Right renal pelvis (tissue), 4 donors: ENCODE results near the gene COL11A2. TPM values are rescaled to one million over a fixed set of nuclear protein-coding genes. Genes with fewer than 3 reads are reported as not detected.

Experiments
- DNase-seq, 4 donors: peaks; one replicate each; pipeline ENCODE4 v3.0.0-alpha.2; 2013; ENCODE audit warnings: low read depth in 4 of 4, low spot score in 3 of 4, missing footprints in 1 of 4
- polyA plus RNA-seq, 4 donors: library from polyadenylated mRNA; unstranded; fragments of 120-200 nt; gene quantifications; one replicate each; pipeline ENCODE4 v1.2.1, GENCODE V29; 2013; ENCODE audit not compliant: insufficient read length in 4 of 4

The COL11A2 gene
- polyA plus RNA-seq, 4 donors: 4.7 to 5.6 (median 5.4) TPM

DNA sequence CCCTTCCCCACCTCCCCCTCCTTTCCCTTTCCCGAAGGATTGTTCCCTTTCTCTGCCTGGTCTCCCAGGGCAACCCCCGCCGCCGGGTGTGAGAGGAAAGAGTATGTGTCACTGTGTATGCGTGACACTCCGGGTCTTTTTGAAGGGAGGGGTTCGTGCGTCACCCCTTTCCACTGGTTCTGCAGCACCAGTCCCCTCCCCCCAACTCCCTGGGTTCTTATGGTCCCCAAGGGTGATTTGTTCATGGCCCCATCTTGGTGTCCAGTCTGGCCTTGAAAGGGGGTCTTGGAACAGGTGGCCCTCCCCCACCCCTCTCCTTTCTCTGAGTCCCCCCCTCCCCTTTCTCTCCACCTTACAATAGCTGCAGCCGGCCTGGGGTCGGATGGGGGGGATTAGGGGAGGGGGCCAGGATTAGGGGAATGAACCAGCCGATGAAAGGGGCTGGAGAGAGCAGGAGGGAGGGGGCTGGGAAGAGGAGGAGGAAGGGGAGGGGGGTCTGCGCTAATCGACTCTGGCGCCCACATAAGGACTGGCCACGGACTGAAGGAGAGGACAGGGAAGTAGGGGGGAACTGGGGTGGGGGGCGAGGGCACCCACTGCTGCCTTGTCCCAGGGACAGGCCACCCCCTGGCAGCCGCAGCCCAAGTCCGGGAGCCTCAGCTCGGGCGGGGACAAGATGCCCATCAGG lies 14.7 kb upstream of the COL11A2 start:
- no peak for DNase-seq

DNA sequence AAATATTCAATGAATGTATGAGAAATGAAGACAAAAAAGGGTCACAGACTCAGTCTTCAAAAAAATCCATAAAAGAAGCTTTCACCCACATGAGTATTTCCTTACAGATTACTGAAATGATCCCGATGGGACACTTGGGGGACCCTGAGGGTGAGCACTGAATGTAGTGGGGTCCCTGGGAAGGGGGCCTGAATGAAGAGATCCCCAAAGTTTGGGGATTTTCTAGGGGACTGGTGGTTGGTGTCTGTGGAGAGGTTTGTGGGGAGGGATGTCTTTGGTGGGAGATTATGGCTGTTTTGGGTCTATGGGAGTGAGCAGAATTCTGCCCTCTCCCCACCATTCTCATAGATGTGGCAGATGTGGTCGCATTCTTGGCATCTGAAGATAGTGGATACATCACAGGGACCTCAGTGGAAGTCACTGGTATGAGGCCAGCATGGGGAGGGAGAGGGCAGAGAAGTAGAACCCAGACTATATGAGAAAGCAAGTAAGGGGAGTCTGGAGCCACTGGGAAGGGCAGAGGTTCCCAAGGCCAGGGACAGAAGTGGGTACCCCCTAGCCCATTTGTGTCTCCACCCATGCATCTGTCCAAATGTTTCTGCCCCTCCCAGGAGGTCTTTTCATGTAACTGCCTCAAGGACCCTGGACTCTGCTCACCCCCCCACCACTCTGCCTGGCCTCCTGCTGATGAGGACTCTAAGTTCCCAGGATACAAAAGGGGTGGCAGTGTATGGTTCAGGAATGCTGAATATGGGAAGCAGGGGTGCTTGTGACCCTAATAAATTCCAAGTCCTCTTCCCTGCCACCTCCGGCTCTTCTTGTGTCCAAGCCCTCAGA lies 14.0 kb upstream of the COL11A2 start:
- DNase-seq: no peak

DNA sequence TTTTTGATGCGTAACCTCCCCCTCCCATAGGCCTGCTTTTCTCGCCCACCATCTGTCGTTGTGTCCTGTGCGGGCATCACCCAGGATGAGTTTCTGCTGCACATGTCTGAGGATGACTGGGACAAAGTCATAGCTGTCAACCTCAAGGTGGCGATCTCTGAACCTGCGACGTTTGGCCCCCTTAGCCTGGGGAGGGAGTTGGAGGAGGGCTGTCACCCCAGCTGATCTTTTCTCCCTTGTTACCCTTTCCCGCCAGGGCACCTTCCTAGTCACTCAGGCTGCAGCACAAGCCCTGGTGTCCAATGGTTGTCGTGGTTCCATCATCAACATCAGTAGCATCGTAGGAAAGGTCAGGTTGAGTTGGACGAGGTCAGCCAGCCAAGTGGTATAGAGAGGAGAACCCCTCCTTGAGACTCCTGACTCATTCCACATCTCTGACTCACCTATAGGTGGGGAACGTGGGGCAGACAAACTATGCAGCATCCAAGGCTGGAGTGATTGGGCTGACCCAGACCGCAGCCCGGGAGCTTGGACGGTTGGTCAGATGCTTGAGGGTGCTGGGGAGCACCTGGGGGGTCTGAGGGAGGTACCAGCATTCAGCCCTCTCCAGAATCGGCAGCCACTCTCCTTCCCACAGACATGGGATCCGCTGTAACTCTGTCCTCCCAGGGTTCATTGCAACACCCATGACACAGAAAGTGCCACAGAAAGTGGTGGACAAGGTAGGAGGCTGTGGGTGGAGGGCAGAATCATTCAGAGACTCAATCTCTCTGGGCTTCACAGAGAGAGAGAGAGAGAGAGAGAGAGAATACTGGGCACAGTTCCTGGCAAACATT lies 13.1 kb upstream of the COL11A2 start:
- no peak for DNase-seq

DNA sequence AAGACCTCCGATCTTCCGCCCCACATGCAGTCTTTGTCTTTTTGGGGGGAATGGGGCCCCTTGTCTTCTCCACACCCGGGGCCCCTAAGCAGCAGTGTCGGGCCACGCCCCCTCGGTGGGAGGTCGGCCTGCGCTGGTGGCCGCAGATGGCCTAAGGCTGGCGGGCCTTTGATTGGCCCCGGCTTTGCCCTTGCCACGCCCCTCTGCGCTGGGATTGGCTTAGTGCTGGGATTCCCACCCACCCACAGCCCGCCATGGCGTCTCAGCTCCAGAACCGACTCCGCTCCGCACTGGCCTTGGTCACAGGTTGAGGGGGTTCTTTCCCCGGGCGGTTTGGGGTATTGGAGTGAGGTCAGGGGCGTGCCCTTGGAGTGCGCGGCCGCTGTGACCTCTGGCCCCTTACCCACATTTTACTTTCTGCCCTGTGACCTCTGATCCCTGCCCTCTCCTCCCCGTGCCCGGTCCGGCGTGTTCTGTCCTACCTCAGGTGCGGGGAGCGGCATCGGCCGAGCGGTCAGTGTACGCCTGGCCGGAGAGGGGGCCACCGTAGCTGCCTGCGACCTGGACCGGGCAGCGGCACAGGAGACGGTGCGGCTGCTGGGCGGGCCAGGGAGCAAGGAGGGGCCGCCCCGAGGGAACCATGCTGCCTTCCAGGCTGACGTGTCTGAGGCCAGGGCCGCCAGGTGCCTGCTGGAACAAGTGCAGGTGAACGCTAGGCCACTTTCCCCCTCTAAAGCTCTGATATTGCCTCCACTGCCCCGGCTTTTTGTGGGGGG lies 12.3 kb upstream of the COL11A2 start, which contains the start of gene HSD17B8:
Gene HSD17B8 (plus strand): TSS at position 241 of the 776 bp plus-strand sequence. CDS start 14 bp downstream, at position 255.
- peak in 3 of 4 donors; percentile 85 to 90 (median 88) for DNase-seq

DNA sequence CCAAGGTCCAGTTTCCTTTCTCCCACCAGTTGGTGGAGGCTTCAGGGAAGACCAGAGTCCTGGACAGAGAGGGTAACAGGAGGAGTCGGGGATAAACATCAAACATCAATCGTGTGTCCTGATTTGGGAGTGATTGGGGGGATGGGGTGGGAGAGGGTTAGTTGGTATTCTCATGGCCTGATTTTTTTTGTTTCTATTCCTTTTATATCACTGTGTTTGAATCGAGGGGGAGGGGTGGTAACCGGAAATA lies 11.8 kb upstream of the COL11A2 start:
- DNase-seq: no peak

DNA sequence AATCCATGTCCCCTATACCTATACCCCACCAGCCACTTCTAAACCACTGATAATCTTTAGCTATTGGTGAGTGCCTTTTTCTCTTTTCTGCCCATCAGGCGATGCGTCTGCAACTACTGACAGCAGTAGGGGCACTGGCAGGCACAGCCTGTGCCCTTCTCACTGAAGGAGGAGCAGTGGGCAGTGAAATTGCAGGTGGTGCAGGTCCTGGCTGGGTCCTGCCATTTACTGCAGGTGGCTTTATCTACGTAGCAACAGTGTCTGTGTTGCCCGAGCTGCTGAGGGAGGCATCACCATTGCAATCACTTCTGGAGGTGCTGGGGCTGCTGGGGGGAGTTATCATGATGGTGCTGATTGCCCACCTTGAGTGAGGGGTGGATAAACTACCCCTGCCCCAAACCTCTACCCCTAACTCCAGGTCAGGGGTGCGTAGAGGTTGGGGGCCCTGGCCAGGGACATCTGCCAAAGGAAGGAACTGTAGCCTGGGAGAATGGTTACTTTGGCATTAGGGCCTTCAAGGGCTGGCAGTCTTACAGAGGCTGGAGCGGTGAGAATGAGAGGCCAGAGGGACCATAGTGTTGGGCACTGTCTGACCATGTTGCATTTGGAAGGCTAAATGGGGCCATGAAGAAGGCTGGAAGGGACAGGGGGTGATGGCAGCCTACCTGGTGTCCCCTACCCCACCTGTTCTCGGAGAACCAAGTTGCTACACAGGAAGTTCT lies 11.3 kb upstream of the COL11A2 start:
- DNase-seq: no peak

DNA sequence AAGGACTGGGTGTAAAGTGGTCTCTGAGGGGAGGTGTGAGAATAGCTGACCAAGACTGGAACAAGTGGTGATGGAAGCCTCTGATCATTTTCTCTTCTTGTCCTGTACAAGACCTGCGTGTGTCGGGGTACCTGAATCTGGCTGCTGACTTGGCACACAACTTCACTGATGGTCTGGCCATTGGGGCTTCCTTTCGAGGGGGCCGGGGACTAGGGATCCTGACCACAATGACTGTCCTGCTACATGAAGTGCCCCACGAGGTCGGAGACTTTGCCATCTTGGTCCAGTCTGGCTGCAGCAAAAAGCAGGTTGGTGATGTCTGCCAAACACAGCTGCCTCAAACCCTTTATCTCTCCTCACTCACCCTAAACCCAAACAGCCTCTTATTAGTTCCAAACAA lies 10.5 kb upstream of the COL11A2 start:
- DNase-seq: no peak

DNA sequence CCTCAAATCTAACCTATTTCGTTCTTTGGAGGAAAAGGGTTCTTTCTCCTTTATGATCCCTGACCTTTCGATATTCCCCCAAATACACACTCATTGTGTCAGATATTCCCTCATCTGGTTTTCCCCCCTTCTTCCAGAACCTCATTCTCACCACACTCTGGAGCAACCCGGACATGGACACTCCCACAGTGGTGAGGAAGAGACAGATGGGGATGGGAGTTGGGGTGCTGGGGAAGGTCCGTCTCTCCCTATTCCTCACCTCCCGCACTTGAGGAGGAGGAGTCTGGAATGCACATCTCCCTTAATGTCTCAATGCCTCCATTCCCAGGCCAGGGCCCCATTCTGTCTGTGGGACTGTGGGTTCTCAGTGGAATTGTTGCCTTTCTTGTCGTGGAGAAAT lies 9.7 kb upstream of the COL11A2 start:
- no peak for DNase-seq

DNA sequence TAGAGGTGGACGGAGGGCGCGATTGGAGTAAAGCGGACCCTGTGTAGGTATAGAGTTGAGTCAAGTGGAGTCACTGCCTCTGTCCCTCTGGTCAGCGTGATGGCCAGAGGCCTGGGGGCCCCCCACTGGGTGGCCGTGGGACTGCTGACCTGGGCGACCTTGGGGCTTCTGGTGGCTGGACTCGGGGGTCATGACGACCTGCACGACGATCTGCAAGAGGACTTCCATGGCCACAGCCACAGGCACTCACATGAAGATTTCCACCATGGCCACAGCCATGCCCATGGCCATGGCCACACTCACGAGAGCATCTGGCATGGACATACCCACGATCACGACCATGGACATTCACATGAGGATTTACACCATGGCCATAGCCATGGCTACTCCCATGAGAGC lies 8.9 kb upstream of the COL11A2 start:
- DNase-seq: no peak

DNA sequence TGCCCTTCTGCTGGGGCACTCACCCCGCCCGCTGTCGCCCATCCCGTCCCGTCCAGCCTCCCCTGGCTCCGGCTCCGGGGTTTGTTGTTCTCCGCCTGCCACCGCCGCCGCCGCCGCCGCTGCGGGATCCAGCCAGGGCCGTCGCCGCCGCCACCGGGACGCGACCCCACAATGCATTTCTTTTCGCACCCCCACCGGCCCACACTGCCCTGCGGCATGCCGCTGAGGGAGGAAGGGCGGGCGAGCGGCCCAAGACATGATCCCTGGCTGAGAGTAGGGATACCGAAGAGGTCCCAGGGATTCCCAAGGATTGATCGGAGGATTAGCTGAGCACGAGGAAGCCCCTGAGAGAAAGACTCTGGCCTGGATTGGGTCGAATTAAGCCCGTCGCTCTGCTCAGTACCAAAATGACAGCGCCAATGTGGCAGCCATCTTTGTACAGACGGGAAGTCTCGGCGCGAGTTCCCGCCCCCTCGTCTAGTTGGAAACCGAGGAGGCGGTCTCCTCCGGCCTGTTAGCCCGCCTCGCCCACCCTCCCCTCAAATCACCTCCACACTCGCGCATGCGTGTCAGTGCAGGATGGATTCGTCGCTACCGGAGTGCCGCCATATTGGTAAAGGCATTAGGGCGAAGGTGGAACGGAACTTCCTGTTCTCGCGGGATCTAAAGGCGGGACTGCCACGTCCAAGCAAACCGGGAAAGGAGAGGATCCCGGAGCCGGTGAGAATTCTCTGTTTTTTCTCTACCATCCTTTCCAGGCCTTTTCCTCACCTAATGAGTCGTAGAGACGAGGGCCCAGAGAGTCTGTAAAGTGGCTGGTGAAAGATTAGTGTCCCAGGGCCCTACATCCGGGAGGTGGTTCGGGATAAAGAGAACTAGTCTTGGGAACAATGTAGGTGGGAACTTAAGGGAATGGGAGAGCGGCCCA lies 8.2 kb upstream of the COL11A2 start, which contains the start of the genes RXRB and SLC39A7:
Gene RXRB (minus strand): TSS at position 447 of the 928 bp plus-strand sequence. CDS start 189 bp downstream, at position 258.
Gene SLC39A7 (plus strand): TSS at position 649 of the 928 bp plus-strand sequence. CDS start 379 bp downstream, outside the sequence.
- DNase-seq: peak; percentile 100

DNA sequence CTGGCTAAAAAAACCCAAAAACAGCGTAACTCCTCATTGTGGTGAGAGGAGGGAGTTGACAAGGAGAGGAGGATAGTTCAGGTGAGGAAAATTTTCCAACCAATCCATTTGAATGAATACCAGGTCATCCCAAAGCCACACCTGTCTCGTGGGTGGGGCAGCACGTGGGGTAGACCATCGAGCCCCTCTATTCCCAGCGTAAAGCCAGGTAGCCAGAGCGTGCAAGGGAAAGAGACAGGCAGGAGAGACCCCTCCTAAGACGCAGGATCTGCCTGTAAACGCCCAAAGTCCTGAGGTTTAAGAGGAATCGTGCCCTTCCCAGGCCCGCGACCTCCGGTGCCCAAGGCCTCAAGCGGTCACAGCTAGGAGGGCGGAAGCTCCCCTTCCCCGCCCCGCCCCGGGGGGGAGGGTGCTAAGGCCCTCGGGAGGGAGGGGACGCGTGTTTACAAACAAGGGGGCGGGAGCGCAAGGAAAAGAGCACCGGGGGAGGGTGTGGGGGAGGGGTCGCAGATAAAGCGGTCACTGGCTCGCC lies 7.5 kb upstream of the COL11A2 start:
- peak in 1 of 4 donors; percentile 33 for DNase-seq

DNA sequence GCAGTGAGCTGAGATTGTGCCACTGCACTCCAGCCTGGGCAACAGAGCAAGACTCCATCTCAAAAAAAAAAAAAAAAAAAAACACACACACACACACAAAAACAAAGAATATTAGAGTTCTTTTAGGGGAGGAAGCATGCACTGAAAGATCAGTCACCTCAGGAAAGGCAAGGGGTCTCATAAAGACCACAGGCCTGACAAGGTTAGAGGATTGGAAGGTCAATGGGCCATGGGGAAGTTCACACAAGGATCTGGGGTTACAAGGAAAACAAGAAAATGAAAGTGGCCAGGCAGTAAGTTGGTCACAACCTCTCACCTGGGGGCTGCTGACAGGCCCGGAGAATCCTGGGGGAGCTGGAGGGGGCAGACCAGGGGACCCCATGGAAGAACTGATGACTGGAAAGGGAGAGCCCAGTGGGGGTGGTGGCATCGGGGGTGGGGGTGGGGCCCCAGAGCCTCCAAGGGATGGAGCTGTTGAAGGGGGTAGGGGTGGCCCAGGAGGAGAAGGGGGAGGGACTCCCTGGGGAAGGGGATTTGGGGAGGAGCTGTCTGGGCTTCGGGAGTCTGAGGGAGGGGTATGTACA lies 6.7 kb upstream of the COL11A2 start:
- DNase-seq: no peak

DNA sequence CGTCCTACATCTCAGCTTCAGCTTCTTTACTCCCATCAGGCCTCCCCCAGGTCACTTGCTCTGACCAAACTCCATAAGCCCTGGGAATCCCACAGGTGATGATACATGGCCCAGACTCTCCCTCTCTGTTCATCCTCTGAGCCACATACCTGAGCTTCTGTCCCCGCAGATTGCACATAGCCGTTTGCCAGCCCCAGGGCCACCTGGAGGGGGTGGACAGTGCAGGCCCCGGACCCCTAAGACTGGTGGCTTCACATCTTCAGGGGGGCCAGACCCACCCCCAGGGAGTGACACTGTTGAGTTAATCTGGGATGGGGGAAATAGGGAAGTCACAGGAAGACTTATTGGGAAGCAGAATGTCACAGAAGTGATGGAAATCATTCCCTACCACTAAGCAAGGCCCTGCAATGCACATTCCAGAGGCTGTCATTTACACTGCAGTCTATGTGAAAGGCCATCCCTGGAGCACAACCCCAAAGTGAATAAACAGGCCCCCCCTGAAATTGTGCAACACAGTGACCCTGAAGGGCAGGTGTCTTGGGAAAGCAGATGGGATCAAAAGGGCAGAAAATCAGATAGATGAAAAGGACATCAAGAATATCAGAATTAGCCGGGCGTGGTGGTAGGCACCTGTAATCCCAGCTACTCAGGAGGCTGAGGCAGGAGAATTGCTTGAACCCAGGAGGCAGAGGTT lies 6.0 kb upstream of the COL11A2 start:
- no peak for DNase-seq

DNA sequence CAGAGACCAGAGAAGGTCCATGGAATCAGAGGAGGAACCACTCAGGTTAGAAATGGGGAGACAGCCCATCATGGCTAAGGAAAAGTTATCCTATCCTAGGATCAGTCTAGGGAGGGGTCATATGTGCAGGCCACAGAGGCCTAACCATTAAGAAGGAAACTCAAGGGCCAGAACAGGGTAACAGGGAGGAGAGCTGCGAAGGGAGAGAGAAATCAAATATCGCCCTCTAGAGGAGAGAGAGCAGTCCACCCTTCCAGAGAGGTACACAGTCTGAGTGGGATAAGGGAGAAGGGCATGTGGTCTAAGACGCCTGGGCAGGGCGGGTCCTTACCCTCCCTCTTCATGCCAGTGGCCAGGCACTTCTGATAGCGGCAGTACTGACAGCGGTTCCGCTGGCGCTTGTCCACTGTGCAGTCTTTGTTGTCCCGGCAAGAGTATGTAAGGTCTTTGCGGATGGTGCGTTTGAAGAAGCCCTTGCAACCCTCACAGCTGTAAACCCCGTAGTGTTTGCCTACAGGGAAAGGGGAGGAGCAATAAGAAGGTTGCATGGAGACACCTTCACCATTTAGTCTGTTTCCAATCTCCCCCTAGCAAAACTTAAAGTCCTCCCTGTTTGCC lies 5.3 kb upstream of the COL11A2 start:
- no peak for DNase-seq

DNA sequence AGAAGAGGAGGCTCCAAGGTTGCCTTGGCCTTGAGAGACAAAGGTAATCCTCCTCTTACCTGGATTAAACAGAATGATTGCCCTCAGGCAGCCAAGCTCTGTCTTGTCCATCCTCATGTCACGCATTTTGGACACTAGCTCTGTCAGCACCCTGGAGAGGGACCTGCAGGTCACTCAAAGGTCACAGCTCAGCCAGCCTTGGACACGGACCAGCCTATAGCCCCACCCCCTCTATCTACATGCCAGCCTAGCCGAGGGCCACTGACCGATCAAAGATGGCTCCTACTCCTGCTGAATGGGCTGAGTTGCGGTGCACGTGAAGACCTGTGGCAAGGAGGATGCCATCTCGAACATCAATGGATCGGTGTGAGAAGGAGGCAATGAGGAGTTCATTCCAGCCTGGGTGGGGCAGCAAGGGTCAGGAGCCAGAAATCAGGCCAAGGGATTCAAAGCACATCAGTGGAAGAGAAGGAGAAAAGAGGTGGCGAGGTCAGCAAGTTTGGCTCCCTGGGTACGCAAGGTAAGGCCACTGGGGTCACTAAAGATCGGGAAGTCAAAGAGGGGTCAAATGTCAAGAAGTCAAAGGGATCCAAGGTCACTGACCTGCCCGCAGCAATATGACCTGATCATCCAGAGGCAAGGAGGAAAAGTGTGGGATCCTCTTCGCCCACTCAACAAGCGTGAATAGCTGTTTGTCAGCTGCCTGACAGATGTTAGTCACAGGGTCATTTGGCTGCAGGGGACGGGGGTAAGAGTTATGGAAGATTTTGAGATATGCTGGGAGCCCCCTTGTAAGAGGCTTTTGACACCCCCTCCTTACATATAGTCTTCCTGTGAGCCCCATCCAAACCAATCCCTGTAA lies 3.3 kb upstream of the COL11A2 start:
- no peak for DNase-seq

DNA sequence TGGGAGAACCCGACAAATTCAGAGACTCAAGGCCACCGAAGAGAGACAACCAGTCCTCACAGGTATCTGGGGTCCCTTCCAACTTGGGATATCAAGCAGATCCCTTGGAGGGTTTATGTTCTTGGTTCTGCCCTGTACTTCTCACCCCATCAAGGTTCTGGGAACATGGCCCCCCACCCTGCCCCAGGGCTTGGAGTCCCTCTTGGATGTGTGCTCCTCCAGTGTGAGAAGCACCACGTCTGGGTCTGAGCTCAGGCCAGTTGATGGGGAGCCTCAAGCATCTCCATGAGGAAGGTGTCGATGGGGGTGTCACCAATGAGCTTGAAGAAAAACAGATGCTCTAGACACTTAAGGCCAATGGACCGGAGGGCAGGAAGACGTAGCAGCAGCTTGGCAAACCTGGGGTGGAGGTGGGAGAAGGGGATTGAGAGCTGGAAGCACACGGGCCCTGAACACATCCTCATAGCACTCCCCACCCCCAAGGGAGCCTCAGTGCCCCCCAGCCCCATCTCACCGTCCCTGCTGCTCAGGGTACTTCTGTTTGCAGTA lies 2.2 kb upstream of the COL11A2 start:
- DNase-seq: no peak
